ENCODE results near the gene HSPB1.

GRCh38 chr7:76337147-76337546 is 34.7 kb downstream of the HSPB1 start:
- TF ChIP-seq, protein P1, sequence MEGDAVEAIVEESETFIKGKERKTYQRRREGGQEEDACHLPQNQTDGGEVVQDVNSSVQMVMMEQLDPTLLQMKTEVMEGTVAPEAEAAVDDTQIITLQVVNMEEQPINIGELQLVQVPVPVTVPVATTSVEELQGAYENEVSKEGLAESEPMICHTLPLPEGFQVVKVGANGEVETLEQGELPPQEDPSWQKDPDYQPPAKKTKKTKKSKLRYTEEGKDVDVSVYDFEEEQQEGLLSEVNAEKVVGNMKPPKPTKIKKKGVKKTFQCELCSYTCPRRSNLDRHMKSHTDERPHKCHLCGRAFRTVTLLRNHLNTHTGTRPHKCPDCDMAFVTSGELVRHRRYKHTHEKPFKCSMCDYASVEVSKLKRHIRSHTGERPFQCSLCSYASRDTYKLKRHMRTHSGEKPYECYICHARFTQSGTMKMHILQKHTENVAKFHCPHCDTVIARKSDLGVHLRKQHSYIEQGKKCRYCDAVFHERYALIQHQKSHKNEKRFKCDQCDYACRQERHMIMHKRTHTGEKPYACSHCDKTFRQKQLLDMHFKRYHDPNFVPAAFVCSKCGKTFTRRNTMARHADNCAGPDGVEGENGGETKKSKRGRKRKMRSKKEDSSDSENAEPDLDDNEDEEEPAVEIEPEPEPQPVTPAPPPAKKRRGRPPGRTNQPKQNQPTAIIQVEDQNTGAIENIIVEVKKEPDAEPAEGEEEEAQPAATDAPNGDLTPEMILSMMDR (IDR thresholded peaks at IDR 0.05): no peak
- TF ChIP-seq, protein P2, sequence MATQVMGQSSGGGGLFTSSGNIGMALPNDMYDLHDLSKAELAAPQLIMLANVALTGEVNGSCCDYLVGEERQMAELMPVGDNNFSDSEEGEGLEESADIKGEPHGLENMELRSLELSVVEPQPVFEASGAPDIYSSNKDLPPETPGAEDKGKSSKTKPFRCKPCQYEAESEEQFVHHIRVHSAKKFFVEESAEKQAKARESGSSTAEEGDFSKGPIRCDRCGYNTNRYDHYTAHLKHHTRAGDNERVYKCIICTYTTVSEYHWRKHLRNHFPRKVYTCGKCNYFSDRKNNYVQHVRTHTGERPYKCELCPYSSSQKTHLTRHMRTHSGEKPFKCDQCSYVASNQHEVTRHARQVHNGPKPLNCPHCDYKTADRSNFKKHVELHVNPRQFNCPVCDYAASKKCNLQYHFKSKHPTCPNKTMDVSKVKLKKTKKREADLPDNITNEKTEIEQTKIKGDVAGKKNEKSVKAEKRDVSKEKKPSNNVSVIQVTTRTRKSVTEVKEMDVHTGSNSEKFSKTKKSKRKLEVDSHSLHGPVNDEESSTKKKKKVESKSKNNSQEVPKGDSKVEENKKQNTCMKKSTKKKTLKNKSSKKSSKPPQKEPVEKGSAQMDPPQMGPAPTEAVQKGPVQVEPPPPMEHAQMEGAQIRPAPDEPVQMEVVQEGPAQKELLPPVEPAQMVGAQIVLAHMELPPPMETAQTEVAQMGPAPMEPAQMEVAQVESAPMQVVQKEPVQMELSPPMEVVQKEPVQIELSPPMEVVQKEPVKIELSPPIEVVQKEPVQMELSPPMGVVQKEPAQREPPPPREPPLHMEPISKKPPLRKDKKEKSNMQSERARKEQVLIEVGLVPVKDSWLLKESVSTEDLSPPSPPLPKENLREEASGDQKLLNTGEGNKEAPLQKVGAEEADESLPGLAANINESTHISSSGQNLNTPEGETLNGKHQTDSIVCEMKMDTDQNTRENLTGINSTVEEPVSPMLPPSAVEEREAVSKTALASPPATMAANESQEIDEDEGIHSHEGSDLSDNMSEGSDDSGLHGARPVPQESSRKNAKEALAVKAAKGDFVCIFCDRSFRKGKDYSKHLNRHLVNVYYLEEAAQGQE (IDR thresholded peaks at IDR 0.05; ENCODE audit: insufficient read depth in 1 of 2, low read depth in 2 of 2, low read length in 1 of 2): no peak
- no peak for TF ChIP-seq POLR2AphosphoS5 (IDR thresholded peaks at IDR 0.05; ENCODE audit: low read depth, low read length)

Measured in Panc1 (cell line).